DMS53 (cell line): ENCODE results near the gene MMP19.

Experiments used
- DNase-seq: peaks from one replicate; lab custom pipeline; 2025; lab: John Stamatoyannopoulos, UW

Gene MMP19

GRCh38 chr12:55815473-55815872 lies 27.3 kb downstream of the MMP19 start:
- no peak for DNase-seq

GRCh38 chr12:55814257-55814656 lies 28.5 kb downstream of the MMP19 start:
- DNase-seq, result no peak

- DNase-seq, result no peak
Measured at GRCh38 chr12:55812088-55812487, 30.6 kb downstream of the MMP19 start.

- DNase-seq, result no peak
Measured at GRCh38 chr12:55809274-55809673, 33.5 kb downstream of the MMP19 start.

- DNase-seq, result no peak
Measured at GRCh38 chr12:55806982-55807381, 35.8 kb downstream of the MMP19 start.

- DNase-seq, result no peak
Measured at GRCh38 chr12:55797550-55797949, 45.2 kb downstream of the MMP19 start.

GRCh38 chr12:55797068-55797467 lies 45.7 kb downstream of the MMP19 start:
- peak; percentile 78 for DNase-seq

- no peak for DNase-seq
Measured at GRCh38 chr12:55795950-55796349, 46.8 kb downstream of the MMP19 start.

GRCh38 chr12:55789893-55790292 lies 52.8 kb downstream of the MMP19 start:
- DNase-seq, result no peak

GRCh38 chr12:55789171-55789570 lies 53.6 kb downstream of the MMP19 start:
- DNase-seq, result no peak

GRCh38 chr12:55788546-55788945 lies 54.2 kb downstream of the MMP19 start:
- DNase-seq, result no peak
